DMS153 (cell line): ENCODE data around the gene NT5DC1.
A peak's percentile ranks its signal among the peaks of the same experiment; 100 is the strongest.
"Not testable (repeated sequence)": the region's sequence is repeated elsewhere in the genome, so short reads cannot be mapped to it uniquely, and the experiment has no call there.

ENCODE experiments used
- DNase-seq: peaks from one replicate; lab custom pipeline; 2025; lab: John Stamatoyannopoulos, UW

Gene NT5DC1

DNA sequence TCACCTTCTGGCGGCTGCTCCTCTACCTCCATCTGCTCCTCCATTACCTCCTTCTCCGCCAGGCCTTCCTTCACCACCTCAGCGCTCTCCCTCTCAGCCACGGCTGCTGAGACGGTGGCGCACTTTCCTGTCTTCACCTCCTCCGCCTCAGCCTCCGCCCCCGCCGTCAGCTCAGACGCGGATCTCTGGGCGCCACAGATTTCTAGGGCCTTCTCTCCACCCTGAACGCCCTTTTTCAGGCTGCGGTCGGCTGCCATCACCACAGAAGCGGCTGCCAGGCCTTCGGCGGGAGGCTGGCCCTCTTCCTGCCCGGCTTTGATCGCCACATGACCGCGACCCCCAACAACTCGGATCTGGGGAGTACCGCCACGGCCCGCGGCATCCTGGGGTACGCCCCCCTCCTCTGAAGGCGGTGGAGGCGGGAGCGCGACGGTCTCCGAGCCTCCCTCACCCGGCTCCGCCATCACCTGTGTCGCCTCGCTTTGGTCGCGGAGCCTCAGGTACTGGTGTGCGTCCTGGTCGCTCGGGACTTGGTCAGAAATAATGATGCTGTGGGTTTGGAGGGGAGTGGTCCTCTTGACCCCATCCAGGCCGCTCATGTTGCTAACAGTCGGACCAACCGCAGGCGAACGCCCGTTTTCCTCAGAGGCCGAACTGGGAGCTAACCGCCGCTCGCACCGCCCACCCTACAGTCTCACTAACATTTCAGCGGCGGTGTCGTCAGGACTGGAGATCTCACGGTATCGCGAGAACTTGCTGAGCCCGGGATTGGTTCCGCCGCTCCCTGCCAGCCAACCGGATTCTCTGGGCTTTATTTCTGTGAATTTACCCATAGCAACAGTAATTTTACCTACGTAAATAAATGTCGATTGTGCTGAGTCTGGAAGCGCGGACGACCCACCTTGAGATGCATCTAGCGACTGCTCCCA, 178.8 kb downstream of the NT5DC1 start, which contains the start of gene TSPYL1:
TSS of gene TSPYL1 (minus strand) at position 699 of the 929 bp plus-strand sequence. CDS start at position 599, 100 bp downstream.
- peak; percentile 94 for DNase-seq

DNA sequence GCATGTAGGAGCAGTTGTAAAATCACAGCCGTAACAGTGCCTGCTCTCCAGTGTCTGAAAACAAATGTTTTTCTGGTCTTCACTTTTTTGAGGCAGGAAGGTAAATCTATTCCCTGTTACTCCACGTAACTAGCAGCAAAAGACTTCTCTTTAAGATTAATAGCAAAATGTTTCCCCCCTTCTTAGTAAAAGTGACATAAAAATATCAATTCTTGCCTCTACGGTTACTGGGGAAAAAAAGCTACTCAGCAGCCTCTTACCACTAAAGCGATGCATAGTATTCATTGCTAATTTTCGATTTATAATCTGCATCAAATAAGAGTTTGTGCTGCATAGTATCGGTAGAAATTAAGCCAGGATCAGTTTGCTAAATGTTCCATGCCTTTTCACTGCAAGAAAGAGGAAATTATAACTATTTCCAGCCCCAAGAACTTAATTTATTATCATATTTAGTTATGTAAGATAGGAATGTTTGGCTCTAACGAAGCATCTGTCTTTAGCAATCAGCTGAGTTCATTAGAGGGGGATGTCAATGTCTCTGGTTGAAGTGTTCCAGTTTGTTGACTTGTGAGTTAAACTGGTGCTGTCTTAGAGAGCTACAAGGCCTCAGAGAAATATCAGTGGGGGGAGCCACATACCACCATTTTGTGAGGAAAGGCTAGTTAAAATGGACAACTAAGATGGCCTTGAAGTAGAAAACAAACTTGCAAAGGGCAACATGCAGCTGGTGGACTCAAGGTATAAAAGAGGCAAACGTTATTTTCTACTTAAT, 179.7 kb downstream of the NT5DC1 start:
- no peak for DNase-seq

DNA sequence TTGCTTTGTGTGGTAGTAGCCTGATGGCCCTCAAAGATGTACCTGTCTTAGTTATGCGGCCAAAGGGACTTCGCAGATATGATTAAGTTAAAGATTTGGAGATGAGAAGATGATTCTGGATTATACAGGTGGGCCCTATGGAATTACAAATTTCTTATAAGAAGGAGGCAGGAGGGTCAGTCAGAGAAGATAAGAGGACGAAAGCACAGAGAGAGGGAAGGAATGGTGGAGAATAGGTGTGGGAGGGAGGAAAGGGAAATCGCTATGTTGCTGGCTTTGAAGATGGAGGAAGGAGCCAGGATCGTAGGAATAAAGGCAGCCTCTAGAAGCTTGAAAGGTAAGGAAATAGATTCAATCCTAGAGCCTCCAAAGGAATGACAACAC, 180.3 kb downstream of the NT5DC1 start:
- no peak for DNase-seq

DNA sequence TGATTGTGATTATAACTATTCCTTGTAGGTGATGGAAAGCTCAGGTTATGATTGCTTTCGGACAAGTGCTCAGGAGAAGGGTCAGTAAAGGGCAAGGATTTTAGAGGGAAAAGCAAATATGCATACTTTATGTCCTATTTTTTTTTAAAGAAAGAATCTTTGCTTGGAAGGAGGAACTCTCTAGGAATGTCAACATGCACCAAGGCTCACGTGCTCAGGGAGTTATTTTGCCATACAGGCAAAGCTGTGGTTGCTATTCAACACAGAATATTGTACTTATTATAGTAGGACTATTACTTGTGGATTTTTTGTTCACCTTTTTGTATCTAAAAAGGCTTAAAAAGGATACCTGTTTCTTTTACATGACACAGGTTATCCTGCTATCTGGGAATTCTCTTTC, 182.0 kb downstream of the NT5DC1 start:
- no peak for DNase-seq

DNA sequence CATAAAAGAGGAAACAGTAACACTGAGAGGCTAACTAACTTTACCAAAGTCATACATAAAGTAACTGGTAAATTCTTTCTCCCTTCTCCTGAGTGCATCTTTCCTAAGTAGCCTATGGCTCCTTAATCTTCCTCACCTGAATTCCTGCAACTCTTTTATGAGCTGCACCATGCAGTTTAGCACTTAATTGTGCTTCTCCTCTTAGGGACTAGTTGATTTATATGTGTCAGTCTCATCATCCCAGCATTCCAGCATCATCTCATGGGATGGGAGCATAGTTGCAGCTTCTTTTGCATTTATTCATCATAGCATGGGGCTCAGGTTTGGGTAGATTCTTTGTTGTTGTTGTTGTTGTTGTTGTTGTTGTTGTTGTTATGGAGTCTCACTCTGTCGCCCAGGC, 182.5 kb downstream of the NT5DC1 start:
- DNase-seq: no peak

DNA sequence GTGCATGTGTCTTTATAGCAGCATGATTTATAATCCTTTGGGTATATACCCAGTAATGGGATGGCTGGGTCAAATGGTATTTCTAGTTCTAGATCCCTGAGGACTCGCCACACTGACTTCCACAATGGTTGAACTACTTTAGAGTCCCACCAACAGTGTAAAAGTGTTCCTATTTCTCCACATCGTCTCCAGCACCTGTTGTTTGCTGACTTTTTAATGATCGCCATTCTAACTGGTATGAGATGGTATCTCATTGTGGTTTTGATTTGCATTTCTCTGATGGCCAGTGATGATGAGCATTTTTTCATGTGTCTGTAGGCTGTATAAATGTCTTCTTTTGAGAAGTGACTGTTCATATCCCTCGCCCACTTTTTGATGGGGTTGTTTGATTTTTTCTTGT, 184.3 kb downstream of the NT5DC1 start:
- DNase-seq: not testable (repeated sequence)

DNA sequence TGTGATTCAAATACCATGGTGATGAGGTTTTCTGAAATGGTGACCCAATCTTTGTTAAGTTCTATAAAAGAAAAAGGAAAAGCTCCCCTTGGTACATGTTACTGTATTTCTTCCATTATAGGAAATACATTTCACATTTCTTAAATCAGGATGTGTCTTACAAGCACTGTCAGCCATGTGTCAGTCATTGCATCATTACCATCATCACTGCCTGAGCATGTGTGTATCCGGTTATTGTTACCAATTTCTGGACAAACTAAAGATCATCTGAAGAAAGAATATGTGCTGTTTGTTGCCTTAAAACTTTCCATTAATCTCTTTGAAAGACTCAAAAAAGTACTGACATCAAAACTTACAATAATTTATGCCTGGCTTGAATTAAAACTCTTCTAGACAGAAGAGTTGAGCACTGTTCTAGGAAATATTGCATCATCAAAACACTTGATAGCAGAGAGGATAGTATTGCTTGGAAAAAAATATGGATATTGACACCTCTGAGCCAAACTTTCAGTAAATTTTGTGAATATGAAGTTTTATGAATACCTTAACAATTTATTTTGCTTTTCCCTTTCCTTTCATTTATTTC, 186.2 kb downstream of the NT5DC1 start:
- no peak for DNase-seq

DNA sequence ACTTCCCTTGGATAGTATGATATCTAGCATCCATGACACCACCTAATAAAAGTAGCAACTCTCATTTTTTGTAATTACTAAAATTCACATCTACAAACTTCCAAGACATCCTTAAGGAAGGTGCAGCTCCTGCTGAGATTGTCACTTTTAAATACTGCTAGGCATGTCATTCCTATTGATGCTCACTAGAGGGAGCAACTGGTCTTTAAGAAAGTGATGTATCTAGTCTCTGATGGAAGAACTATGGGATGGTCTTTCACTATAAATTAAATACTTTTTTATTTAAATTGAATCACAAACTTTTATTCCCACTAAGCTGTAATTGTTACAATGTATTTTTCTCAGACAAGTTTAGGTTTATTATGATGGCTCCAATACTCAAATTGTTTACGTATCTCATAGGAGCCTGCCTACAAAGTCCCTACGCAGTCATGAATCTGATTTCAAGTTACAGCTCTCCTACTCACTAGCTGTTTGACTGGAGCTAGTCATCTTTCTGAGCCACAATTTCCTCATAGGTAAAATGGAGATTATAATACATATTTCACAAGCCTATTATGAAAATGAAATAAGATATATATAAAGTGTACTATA, 187.1 kb downstream of the NT5DC1 start:
- DNase-seq: peak; percentile 13

DNA sequence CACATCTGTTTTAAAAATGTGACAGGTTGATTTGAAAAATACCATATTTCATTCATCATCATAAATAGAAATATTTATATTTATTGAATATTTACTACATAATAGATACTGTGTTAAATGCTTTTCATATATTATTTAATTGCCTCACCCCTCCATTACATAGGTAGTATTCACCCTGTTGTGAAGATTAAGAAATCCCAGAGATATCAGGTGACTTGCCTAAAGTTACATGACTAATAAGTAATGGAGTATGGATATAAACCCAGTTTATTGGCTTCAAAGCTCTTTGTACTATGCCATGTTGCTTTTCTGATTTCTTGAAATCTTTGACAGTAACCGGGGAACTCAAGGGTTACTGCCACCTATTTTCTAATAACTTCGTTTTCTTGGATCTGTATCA, 189.2 kb downstream of the NT5DC1 start:
- no peak for DNase-seq

DNA sequence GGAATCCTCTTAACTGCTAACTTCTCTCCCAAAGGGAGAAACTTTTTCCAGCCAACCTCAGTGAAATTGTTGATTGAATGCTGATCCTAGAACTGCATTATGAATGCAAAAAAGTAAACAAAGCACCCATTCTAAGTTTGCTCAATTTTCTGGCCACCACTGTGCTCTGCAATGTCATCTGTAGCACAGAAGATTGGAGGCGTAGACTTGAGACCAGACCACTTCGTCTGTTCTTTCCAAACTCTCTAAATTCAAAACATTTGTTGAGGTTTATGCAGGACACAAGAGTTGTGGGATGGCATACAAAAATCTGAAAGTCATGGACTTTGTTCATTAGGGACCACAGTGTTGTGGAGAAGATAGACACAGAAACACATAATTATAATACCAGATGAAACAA, 190.1 kb downstream of the NT5DC1 start:
- no peak for DNase-seq

DNA sequence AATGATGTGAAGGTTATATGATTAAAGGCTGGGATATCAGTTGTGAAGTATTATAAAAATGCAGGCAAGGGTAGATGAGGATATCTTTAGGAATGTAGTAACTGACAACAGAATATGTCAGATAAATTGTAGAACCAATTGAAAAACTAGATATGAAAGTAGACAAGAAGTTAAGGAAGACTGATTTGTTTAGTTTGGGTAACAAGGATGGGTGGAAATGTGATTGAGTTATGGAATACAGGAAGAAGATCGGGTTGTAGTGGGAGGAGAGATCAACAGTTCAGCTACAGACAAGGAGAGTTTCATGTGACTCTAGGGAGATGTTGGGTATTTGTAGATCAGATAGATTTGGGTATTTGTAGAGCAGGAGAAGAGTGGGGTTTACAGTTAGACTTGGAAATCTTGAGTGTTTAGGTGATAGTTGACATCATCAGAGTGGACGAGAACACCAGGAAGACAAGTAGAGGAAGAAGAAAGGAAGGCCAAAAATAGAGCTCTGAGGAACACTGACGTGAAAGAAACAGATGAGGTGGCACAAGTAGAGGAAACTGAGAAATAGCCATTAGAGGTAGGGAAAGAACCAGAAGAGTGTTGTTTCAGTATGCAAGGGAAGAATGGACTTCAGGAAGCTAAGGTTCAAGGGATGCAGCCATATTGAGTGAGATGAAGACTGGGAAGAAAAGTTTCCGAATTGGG, 191.2 kb downstream of the NT5DC1 start:
- DNase-seq: no peak

DNA sequence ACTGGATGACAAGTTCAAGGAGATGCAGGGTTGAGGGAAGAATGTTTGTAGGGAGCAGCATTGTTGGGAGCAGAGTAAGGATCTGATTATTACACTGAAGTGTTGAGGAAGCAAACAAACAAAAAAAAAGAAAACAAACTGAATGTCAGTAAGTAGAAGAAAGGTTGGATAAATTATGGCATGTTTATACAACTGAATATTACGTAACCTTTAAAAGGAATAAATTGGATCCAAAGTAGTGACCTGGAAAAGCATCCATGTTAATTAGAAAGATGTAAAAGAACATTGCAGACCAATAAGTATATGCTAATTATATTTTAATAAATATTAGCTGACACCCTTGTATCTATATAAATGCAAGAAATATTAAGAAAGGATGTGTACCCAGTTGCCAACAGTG, 191.9 kb downstream of the NT5DC1 start:
- no peak for DNase-seq

DNA sequence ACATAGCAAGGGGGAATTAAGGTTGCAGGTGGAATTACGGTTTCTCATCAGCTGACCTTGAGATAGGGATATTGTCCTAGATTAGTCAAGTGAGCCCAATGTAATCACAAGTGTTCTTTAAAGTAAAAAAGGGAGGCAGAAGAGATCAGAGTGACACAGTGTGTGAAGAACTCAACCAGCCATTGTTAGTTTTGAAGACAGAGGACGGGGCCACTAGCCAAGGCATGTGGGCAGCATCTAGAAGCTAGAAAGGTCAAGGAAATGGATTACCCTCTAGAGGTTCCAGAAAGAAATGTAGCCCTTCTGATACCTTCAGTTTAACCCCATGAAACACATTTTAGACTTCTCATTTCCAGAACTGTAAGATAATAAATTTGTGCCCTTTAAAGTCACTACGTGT, 197.6 kb downstream of the NT5DC1 start:
- no peak for DNase-seq

DNA sequence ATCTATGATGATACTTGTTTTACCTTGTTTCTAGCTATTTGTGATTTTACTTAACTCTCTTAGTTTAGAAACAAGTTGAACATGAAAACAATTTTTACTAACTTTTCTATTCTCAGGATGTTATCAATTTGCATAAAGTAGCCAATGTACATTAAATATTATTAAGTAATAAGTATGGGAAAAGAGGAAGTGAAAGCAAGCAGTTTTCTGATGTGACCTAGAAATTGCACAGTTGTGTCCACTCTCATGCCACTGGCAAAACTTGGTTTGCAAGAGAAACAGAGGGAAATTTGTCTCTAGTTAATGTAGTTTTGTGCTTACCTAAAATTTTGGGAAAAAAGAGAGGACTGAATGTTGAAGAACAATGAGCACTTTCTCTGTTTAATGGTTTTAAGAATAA, 198.3 kb downstream of the NT5DC1 start:
- no peak for DNase-seq
